H1 (cell line): Measurements from ENCODE around the gene DDX4. TPM values are rescaled to one million over a fixed set of nuclear protein-coding genes. Genes with fewer than 3 reads are reported as not detected.
"Not testable (repeated sequence)": the region's sequence is repeated elsewhere in the genome, so short reads cannot be mapped to it uniquely, and the experiment has no call there.

Experiments
- CTCF ChIA-PET: fragments of 300-600 bp; sonication (Branson Sonifier 250); formaldehyde crosslinking; loops from one replicate; lab custom pipeline; 2021; ENCODE audit not compliant: partially characterized antibody; lab: Charles Lee
- POLR2A ChIA-PET: fragments of 300-600 bp; sonication (Branson Sonifier 250); formaldehyde crosslinking; loops from one replicate; lab custom pipeline; 2021; ENCODE audit warnings: inconsistent platforms; ENCODE audit not compliant: partially characterized antibody; lab: Charles Lee
- DNase-seq, 2 experiments: peaks; one replicate each; pipeline versions ENCODE4 v3.0.0 to v3.0.0-alpha.2; 2010 to 2022; ENCODE audit warnings: low spot score in 2 of 2, low read depth in 1 of 2, mixed read lengths in 1 of 2
- FAIRE-seq: peaks from 2 replicates; lab custom pipeline; 2011; peaks lifted over from hg19 to GRCh38; lab: Jason Lieb, UNC
- H2AFZ ChIP-seq: 2 replicates; pipeline ENCODE4 v1.8.1; 2012; ENCODE audit warnings: low read length, inconsistent platforms
- H2AK5ac ChIP-seq: 2 replicates; pipeline ENCODE4 v1.6.1; 2013; ENCODE audit warnings: low read depth, low read length
- H2BK120ac ChIP-seq: replicated peaks from 2 replicates; pipeline ENCODE3; 2013; ENCODE audit warnings: low read depth, low read length, inconsistent platforms
- H2BK12ac ChIP-seq: 2 replicates; pipeline ENCODE4 v1.6.1; 2013; ENCODE audit warnings: low read depth, low read length
- H2BK15ac ChIP-seq: 2 replicates; pipeline ENCODE4 v1.6.1; 2013; ENCODE audit warnings: low read length
- H2BK20ac ChIP-seq: 2 replicates; pipeline ENCODE4 v1.6.1; 2013; ENCODE audit warnings: low read length
- H2BK5ac ChIP-seq: 2 replicates; pipeline ENCODE4 v1.6.1; 2013; ENCODE audit warnings: low read depth, low read length
- H3K14ac ChIP-seq: 2 replicates; pipeline ENCODE4 v1.6.1; 2013; ENCODE audit warnings: inconsistent platforms; ENCODE audit not compliant: insufficient read length
- H3K18ac ChIP-seq: 2 replicates; pipeline ENCODE4 v1.6.1; 2013; ENCODE audit warnings: low read length; ENCODE audit errors: extremely low read depth
- H3K23ac ChIP-seq: 2 replicates; pipeline ENCODE4 v1.6.1; 2013; ENCODE audit warnings: inconsistent platforms; ENCODE audit not compliant: insufficient read length
- H3K23me2 ChIP-seq: 2 replicates; pipeline ENCODE4 v1.6.1; 2013; ENCODE audit warnings: low read depth, low read length
- H3K27ac ChIP-seq: 2 replicates; pipeline ENCODE4 v1.6.1; 2011; ENCODE audit warnings: low read depth, low read length, inconsistent platforms
- H3K27me3 ChIP-seq, 4 experiments: replicated peaks in 1 of 4; 1 replicate in 1 of 4; 2 replicates in 3 of 4; pipeline versions ENCODE4 v1.6.1 to v1.8.1; 2011 to 2013; ENCODE audit warnings: low read length in 3 of 4, mild to moderate bottlenecking in 3 of 4, inconsistent platforms in 2 of 4, mixed read lengths in 2 of 4, moderate library complexity in 1 of 4; ENCODE audit not compliant: control insufficient read depth in 3 of 4, insufficient read depth in 3 of 4; ENCODE audit errors: extremely low read depth in 1 of 4
- H3K36me3 ChIP-seq, 4 experiments: 2 replicates each; pipeline versions ENCODE4 v1.6.1 to v1.8.1; 2011 to 2013; ENCODE audit warnings: mild to moderate bottlenecking in 4 of 4, low read length in 3 of 4, moderate library complexity in 2 of 4, control low read depth in 1 of 4, inconsistent platforms in 1 of 4; ENCODE audit not compliant: insufficient read depth in 4 of 4, control insufficient read depth in 2 of 4
- H3K4ac ChIP-seq: replicated peaks from 2 replicates; pipeline ENCODE3; 2013; ENCODE audit warnings: low read length, low read depth, mixed read lengths, inconsistent platforms; ENCODE audit not compliant: insufficient read length
- H3K4me1 ChIP-seq, 4 experiments: replicated peaks in 1 of 4; 1 replicate in 1 of 4; 2 replicates in 3 of 4; pipeline versions ENCODE4 v1.6.1 to v1.8.1; 2011 to 2013; ENCODE audit warnings: low read length in 3 of 4, inconsistent platforms in 2 of 4, mixed read lengths in 1 of 4; ENCODE audit not compliant: insufficient read depth in 4 of 4, control insufficient read depth in 3 of 4
- H3K4me2 ChIP-seq, 2 experiments: 2 replicates each; pipeline versions ENCODE4 v1.6.1 to v1.8.1; 2011 to 2013; ENCODE audit warnings: low read depth in 2 of 2, low read length in 2 of 2, control low read depth in 1 of 2, inconsistent platforms in 1 of 2, mild to moderate bottlenecking in 1 of 2; ENCODE audit not compliant: insufficient read depth in 1 of 2
- H3K4me3 ChIP-seq, 4 experiments: fragments of 200-600, 300-600 bp in 1 of 4; sonication (generic), shearing (Covaris generic), sonication (Bioruptor Twin) in 1 of 4; 2 replicates each; pipeline versions ENCODE4 v1.5.1 to v1.8.1; 2011 to 2016; ENCODE audit warnings: low read length in 4 of 4, low read depth in 3 of 4, control low read depth in 2 of 4, inconsistent platforms in 2 of 4, mild to moderate bottlenecking in 2 of 4, mixed read lengths in 1 of 4, moderate library complexity in 1 of 4; ENCODE audit not compliant: insufficient read depth in 2 of 4; ENCODE audit errors: extremely low read depth in 1 of 4
- H3K56ac ChIP-seq: replicated peaks from 2 replicates; pipeline ENCODE3; 2013; ENCODE audit warnings: low read depth, mild to moderate bottlenecking, mixed read lengths, low read length, inconsistent platforms; ENCODE audit not compliant: insufficient read length
- H3K79me1 ChIP-seq: 2 replicates; pipeline ENCODE4 v1.6.1; 2013; ENCODE audit warnings: low read depth, low read length, control low read depth
- H3K79me2 ChIP-seq, 2 experiments: 2 replicates each; pipeline versions ENCODE4 v1.6.1 to v1.8.1; 2012 to 2013; ENCODE audit warnings: low read length in 2 of 2, mild to moderate bottlenecking in 2 of 2, inconsistent platforms in 1 of 2; ENCODE audit not compliant: insufficient read depth in 2 of 2, control insufficient read depth in 1 of 2
- H3K9ac ChIP-seq, 4 experiments: replicated peaks in 1 of 4; 1 replicate in 1 of 4; 2 replicates in 3 of 4; pipeline versions ENCODE4 v1.6.1 to v1.8.1; 2011 to 2013; ENCODE audit warnings: low read depth in 3 of 4, low read length in 3 of 4, control low read depth in 2 of 4, mild to moderate bottlenecking in 2 of 4, moderate library complexity in 2 of 4, inconsistent platforms in 1 of 4; ENCODE audit errors: extremely low read depth in 1 of 4
- H3K9me3 ChIP-seq, 2 experiments: 2 replicates each; pipeline versions ENCODE4 v1.6.1 to v1.8.1; 2012 to 2013; ENCODE audit warnings: mild to moderate bottlenecking in 2 of 2, moderate library complexity in 2 of 2, control low read depth in 1 of 2, inconsistent platforms in 1 of 2, low read depth in 1 of 2, low read length in 1 of 2, mixed read lengths in 1 of 2; ENCODE audit not compliant: insufficient read depth in 2 of 2
- H4K20me1 ChIP-seq, 2 experiments: replicated peaks in 1 of 2; 2 replicates each; pipeline versions ENCODE3 to v1.8.1; 2011 to 2013; ENCODE audit warnings: inconsistent platforms in 2 of 2, low read length in 2 of 2, mild to moderate bottlenecking in 1 of 2; ENCODE audit not compliant: insufficient read depth in 2 of 2, control insufficient read depth in 1 of 2
- H4K5ac ChIP-seq: 2 replicates; pipeline ENCODE4 v1.6.1; 2013; ENCODE audit warnings: low read length, low read depth, mixed read lengths, inconsistent platforms; ENCODE audit not compliant: insufficient read length
- H4K8ac ChIP-seq: 2 replicates; pipeline ENCODE4 v1.8.0; 2013; ENCODE audit warnings: mild to moderate bottlenecking, moderate library complexity, low read length, inconsistent platforms; ENCODE audit not compliant: insufficient read depth; ENCODE audit errors: extremely low read depth
- H4K91ac ChIP-seq: replicated peaks from 2 replicates; pipeline ENCODE3; 2013; ENCODE audit warnings: low read length, mixed read lengths, inconsistent platforms; ENCODE audit not compliant: insufficient read length
- ATF2 ChIP-seq: IDR thresholded peaks from 2 replicates; pipeline ENCODE4 v1.6.1; 2012; ENCODE audit warnings: low read length, inconsistent platforms
- BCL11A ChIP-seq, 2 experiments: IDR thresholded peaks; one replicate each; pipeline ENCODE4 v1.6.1; 2011; ENCODE audit warnings: low read depth in 2 of 2, low read length in 2 of 2, mild to moderate bottlenecking in 2 of 2
- CTBP2 ChIP-seq: IDR thresholded peaks from 2 replicates; pipeline ENCODE4 v1.7.0; 2011; ENCODE audit warnings: borderline replicate concordance, mild to moderate bottlenecking, moderate library complexity, mixed read lengths, low read length; ENCODE audit not compliant: insufficient read depth, insufficient read length
- E2F6 ChIP-seq: IDR thresholded peaks from 2 replicates; pipeline ENCODE4 v1.6.1; 2012; ENCODE audit warnings: inconsistent platforms
- EP300 ChIP-seq, 2 experiments: IDR thresholded peaks; 1 replicate in 1 of 2; 2 replicates in 1 of 2; pipeline ENCODE4 v1.6.1; 2011 to 2012; ENCODE audit warnings: low read depth in 2 of 2, low read length in 2 of 2, mild to moderate bottlenecking in 2 of 2, borderline replicate concordance in 1 of 2, inconsistent platforms in 1 of 2, moderate library complexity in 1 of 2
- KDM1A ChIP-seq: fragments of 200-600, 300-600 bp; sonication (generic); IDR thresholded peaks from 2 replicates; pipeline ENCODE4 v1.7.1; 2016; ENCODE audit warnings: mild to moderate bottlenecking, low read length, borderline replicate concordance
- POU5F1 ChIP-seq: IDR thresholded peaks from 2 replicates; pipeline ENCODE4 v1.6.1; 2011; ENCODE audit warnings: low read depth, mild to moderate bottlenecking, low read length, moderate library complexity
- SIX5 ChIP-seq: IDR thresholded peaks from 2 replicates; pipeline ENCODE4 v1.6.1; 2011; ENCODE audit warnings: mild to moderate bottlenecking, low read depth, low read length
- WGBS, 2 experiments: shearing (Covaris generic) in 1 of 2; methylation state at CpG; one replicate each; pipeline versions ENCODE4 v1.1.6 to v1.1.7; 2013 to 2015; ENCODE audit warnings: low lambda C conversion rate in 2 of 2, mixed read lengths in 2 of 2, inconsistent platforms in 1 of 2, low coverage in 1 of 2, missing lambda C conversion rate in 1 of 2; ENCODE audit not compliant: insufficient replicate concordance in 2 of 2, insufficient coverage in 1 of 2, insufficient read length in 1 of 2; ENCODE audit errors: extremely low coverage in 1 of 2, missing lambda C conversion rate in 1 of 2; 5-methylcytosine and 5-hydroxymethylcytosine counted together
- polyA plus RNA-seq, 7 experiments: library from polyadenylated mRNA; depleted of rRNA in 3 of 7; stranded (reverse) in 5 of 7; unstranded in 2 of 7; fragments of >200 nt in 5 of 7; fragments of 200-250 nt in 2 of 7; gene quantifications; 1 replicate in 5 of 7; 2 replicates in 1 of 7; 4 replicates in 1 of 7; pipeline versions ENCODE4 v1.2.1 to v1.2.3, GENCODE V29; 2011 to 2013; ENCODE audit warnings: missing spikeins in 2 of 7, mixed read lengths in 2 of 7
- total RNA-seq: library from RNA; stranded (reverse); fragmentation: NEBNext Ultra II Directional; extraction: Animal tissue kit (Norgen Biotek cat#: 25700); gene quantifications from 2 replicates; pipeline ENCODE4 v1.2.1, GENCODE V29; 2021

Gene DDX4
- total and polyA plus RNA-seq, 2 of the 8 experiments (the other 6 are each of a cell fraction or from before 2014, with no cell fraction given), result 0.15 TPM; not detected in 1

- TF ChIP-seq ATF2, result no peak
- TF ChIP-seq SIX5, result no peak
- no peak for TF ChIP-seq BCL11A (IDR thresholded peaks at IDR 0.05; ENCODE audit: low read depth in 2 of 2, low read length in 2 of 2)
- no peak for TF ChIP-seq E2F6
- no peak for TF ChIP-seq EP300 (IDR thresholded peaks at IDR 0.05; ENCODE audit: borderline replicate concordance in 1 of 2, low read depth in 2 of 2, low read length in 2 of 2)
- TF ChIP-seq CTBP2, result no peak
- TF ChIP-seq KDM1A, result no peak
- TF ChIP-seq POU5F1, result no peak
Measured at GRCh38 chr5:55800924-55801323, 63.1 kb downstream of the DDX4 start (continued).

GRCh38 chr5:55808814-55809213 is 71.0 kb downstream of the DDX4 start:
- H4K8ac ChIP-seq, H3K56ac ChIP-seq, H3K27ac ChIP-seq, H3K79me1 ChIP-seq, H3K79me2 ChIP-seq, H3K4me2 ChIP-seq, H2BK15ac ChIP-seq, H3K9ac ChIP-seq, H3K27me3 ChIP-seq, H2AFZ ChIP-seq, H2BK120ac ChIP-seq, DNase-seq, H3K23me2 ChIP-seq, H3K36me3 ChIP-seq, FAIRE-seq, H3K14ac ChIP-seq, H4K91ac ChIP-seq, H2BK12ac ChIP-seq, POLR2A ChIA-PET, H3K4ac ChIP-seq, H4K5ac ChIP-seq, H3K18ac ChIP-seq, H3K4me1 ChIP-seq, H2BK5ac ChIP-seq, H2BK20ac ChIP-seq, H3K4me3 ChIP-seq, H3K23ac ChIP-seq, H2AK5ac ChIP-seq, H4K20me1 ChIP-seq: not testable (repeated sequence)
- H3K9me3 ChIP-seq, result peaks cover 9 to 10% of the 10 kb centered on the region in 2 experiments; a peak in 3 of 4 replicates
- 92% methylated on average over 7 of the region's 7 CpGs; no CpG with 5 or more reads in 1 of the 2 experiments for WGBS, 2 experiments
- CTCF ChIA-PET, result interaction anchor here (0.6 kb wide), 1 partner anchor 1247 kb away, joined by 3 read pairs; no protein-coding TSS in a partner anchor
